DMS 273 (cell line): Measurements from ENCODE around the gene DUSP16.
"Not testable (repeated sequence)": the region's sequence is repeated elsewhere in the genome, so short reads cannot be mapped to it uniquely, and the experiment has no call there.

Source experiments
- DNase-seq: peaks from one replicate; lab custom pipeline; 2025; ENCODE audit not compliant: unreplicated experiment; lab: John Stamatoyannopoulos, UW

DUSP16 gene

DNA sequence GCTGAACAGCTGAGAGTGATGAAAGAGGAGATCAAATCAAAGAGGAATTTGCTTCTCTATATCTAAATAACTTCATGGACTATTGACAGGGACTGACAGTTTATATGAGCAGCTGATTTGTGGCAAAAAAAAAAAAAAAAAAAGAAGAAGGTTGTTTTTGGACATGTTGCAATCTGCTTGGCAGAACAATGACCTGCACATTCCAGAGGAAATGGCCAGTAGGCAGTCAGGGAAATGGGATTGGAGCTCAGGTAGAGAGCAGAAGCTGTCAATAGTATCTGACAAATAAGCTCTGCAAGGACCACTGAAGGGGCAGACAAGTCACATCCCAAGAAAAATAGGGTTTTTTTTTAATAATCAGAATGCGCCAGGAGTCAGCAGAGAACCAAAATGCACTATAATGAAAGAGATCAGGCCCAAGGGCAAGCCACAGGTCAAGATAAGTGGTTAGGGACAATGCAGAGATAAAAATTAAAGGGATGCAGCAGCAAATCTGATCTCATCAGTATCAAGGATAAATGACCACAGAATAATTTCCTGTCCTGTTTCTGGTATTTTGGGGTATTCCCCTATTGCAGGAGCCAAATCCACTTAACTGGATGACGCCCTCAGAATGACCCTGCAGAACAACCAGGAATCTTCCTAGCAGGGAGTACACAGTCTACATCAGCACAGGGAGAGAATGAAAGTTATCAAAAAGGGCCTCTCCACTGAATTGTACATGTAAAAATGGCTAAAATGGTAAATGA is 22.6 kb upstream of the DUSP16 start:
- no peak for DNase-seq

DNA sequence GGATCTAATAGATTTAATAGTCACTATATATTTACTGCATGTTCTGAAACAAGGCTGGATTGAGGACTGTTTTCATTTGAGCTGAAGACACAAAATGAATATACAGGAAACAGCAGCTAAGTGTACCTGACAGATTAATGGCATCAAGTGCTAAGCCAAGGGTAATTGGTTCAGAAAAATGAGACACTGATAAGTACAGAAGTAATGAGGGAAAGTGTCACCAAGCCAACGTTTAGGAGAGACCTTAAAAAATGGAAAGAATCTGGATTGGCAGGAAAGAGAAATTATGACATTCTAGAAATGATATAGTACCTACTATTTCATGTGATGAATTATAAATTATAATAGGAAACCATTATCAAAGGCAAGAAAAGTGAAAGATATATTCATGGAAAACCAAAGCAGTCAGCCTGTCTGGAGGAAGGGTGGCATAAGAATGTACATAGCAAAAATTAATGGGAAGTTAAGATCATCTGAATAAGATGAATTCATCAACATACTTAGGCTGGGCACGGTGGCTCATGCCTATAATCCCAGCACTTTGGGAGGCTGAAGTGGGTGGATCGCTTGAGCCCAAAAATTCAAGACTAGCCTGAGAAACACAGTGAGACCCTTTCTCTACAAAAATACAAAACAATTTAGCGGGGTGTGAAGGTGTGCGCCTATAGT is 21.0 kb upstream of the DUSP16 start:
- DNase-seq, result no peak

DNA sequence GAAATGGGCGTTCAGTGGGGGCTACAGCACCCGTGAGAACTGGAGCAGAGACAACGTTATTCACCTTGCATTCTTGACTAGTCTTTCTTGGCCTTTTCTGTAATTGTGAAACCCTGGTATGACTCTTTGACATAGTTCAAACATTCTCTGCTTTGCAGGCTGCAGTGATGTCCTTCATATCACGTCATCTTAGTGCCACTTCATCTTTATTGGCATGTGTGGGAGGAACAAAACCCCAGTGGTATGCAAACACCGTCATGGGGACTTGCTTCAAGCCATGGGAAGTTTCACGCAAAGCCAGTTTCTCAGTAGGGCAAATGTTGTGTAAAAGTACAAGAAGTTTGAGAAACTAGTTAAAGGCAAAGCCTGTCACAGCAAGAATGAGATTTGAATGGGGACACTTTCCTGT is 20.2 kb upstream of the DUSP16 start:
- no peak for DNase-seq

DNA sequence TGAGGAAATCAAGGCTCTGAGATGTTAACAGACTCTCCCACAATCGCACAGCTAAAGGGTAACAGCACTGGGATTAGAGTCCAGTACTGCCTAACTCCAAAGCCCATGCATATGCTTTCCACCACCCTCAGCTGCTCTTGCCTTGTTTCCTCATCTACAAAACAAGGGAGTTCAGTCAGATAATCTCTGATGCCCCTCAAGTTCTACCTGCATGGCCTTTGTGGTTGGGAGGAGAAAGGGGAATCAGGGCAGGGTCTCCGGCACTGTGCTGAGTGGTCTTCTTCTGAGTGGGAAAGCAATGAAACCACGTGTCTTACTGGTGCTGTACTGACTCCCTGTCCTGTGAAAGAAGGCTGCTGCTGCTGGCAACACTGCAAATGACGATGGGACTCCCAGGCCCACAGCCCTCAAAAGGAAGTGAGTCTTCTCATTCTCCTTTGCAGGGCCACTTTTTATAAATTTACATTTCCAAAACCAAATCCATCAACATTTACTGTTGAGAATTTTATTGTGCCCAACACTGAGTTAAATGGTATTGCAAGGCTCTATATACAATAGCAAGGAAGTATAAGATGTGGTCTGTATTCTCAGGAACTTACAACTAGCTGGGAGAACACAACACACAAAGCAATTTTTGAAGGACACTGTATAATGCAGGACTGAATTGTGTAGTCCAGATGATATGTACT is 19.7 kb upstream of the DUSP16 start:
- DNase-seq, result no peak

DNA sequence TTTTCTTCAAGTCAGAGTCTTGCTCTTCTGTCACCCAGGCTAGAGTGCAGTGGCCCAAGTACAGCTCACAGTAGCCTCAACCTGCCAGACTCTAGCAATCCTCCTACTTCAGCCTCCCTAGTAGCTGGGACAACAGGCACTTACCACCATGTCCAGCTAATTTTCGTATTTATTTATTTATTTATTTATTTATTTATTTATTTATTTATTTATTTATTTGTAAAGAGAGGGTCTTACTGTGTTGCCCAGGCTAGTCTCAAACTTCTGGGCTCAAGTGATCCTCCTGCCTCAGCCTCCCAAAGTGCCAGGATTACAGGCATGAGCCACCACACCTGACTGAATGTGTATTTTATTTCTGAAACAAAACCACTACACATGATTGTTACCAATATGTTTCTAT is 18.1 kb upstream of the DUSP16 start:
- not testable (repeated sequence) for DNase-seq

DNA sequence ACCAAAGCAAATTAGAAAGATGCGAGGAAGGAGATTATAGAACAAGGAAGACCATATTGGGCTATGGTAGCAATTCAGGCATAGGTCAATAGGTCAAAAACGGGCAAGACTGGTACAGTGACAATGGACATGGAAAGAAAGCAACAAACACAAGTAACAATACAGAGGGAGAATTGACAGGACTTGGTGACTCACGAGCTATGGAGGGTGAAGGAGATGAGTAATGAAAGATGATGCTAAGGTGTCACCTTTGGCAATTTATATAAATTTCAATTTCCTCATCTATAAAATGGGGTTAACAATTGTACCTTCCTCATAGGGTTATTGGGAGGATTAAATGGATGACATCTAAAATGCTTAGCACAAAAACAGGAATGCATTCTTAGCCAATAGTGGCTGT is 15.1 kb upstream of the DUSP16 start:
- DNase-seq, result no peak

DNA sequence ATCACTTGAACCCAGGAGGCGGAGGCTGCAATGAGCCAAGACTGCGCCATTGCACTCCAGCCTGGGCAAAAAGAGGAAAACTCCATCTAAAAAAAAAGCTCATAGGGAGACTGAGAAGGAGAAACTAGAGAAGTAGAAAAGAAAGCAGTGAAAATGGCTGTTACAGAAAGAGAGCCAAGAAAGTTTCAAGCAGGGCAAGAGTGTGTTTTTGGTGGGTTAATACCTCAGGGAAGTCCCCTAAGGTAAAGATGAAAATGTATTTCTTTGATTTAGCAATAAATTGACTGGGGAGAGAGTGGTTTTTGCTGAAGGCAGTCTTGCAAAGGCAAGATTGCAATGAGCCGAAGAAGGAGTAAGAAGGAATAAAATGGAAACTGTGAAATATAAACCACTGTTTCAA is 10.0 kb upstream of the DUSP16 start:
- DNase-seq, result no peak

DNA sequence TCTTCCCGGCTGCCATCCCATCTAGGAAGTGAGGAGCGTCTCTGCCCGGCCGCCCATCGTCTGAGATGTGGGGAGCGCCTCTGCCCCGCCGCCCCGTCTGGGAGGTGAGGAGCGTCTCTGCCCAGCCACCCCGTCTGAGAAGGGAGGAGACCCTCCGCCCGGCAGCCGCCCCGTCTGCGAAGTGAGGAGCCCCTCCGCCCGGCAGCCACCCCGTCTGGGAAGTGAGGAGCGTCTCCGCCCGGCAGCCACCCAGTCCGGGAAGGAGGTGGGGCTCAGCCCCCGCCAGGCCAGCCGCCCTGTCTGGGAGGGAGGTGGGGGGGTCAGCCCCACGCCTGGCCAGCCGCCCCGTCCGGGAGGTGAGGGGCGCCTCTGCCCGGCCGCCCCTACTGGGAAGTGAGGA is 3.3 kb upstream of the DUSP16 start:
- DNase-seq, result not testable (repeated sequence)

DNA sequence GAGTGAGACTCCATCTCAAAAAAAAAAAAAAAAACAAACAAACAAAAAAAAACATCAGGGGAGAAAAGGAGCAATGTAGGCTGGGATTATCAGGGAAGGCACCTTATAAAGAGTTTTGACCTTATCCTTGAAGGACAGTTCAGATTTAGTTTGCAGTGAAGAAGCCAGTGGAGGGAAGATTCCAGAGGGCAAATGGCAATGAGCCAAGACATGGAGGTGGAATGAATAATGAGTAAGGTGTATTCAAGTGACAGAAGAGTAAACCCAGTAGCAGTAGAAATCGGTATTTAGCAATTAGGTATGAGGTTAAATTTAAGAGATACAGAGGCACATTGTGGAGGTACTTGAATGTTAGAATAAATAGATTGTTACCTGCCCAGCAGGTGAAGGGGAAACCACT is 2.2 kb upstream of the DUSP16 start:
- DNase-seq, result no peak

DNA sequence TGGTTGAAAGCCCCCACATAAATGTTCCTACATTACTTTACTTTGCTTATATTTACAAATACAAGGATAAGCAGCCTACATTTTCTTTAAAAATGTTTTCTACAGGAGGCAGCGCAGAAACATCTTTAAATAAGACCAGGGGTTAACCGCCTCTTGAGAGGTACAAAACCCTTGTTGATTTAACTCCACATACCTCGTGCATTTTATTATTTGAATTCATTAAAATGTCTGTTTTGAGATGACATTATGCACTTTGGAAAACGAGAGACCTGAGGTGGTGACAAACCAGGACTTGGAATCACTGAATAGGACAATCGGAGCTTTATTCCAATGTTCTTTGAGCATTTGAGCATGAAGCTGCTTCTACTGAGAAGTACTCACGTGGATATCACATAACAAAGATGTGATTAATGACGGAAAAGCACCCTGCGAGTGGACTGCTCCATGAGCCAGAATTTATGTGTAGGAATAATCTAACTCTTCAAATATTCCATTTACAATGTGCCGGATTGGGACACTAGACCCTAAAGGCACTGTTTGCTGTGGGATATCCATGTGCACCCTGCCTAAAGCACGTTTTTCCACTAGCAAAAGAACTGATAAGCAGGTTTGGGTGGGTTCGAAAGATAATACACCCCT is 746 bp upstream of the DUSP16 start:
- DNase-seq, result peak; percentile 27

DNA sequence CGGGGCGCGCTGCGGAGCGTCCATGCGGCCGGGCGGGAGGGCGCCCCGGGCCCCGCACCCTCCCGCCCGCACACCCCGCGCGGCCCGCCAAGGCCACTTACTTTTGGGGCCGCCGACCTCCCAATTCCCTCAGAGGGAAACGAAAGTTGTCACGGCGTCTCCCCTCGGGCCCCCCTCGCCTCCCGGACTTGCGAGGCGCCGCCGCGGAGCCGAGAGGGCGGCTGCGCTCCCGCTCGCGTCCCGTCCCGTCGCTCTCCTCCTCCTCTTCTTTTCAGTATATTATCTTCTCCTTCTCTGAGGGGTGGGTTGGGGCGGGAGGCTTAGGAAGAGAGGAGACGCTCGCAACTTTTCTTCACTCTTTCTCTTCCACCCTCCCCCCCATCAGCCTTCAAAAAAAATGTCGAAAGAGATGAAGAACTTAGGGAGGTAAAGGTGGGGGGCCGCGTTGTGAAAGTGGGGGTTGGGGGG is 613 bp downstream of the DUSP16 start:
- DNase-seq, result peak; percentile 67

DNA sequence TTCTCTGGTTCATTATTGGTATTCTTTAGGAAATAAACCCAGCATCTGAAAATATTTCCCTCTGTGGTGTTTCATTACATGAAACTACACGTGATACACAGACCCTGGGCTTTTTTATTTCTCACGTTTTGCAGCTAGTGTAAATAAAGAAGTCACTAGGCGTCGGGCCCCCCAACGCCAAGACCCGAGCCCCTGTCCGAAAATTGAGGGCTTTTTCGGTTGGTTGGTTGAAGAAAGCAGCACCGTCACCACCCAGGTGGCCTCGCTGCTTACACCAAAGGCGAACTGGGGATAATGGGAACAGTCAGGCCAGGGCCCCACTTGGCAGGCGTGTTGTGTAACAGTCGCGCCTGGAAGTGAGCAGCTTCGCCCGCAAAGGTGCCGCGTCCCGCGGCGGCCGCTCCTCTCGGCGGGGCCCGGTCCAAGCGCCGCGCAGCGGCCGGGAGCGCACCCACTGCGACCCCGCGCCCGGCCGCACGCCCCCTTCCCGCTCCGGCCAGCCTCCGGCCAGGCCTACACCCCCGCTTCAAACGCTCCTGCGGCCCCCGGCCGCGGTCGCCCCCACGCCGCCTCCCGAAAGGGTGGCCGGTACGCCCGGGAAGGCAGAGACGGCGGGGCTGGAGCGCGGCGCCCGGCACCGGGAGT is 1.2 kb downstream of the DUSP16 start:
- DNase-seq, result peak; percentile 67

DNA sequence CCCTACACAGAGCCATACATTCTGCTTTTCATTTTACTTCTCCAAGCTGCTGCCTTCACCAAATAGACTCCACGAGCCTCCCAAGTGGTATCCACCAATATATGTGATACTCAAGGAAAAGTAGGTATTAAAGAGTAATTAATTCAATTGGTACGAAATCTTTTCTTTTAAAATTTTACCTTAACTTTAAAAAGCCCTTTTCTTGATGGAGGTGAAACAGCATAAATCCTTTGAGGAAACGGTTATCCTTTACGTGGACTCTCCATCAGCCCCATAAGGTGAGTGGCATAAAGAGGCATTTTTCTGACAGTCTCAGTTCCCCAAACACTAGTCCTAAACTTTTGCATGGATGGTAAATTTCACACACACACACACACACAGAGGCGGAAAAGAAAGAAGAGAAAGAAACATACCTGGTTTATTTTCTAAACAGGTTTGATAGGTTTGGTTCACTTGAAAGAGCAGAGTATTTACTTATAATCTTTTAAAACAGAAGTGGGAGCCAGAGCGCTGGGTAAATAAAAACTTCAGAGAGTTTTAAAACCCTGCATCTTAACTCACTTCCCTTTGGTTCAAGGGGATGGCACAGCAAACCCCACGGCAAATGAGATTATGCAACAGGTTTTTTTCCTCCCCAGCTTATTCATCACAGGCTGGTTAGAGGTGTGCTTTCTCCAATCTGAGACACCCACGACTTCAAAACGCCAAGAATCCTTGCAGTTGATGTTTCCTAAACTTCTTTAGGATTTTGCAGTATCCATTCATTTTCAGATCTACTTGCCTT is 1.9 kb downstream of the DUSP16 start:
- DNase-seq, result peak; percentile 73

DNA sequence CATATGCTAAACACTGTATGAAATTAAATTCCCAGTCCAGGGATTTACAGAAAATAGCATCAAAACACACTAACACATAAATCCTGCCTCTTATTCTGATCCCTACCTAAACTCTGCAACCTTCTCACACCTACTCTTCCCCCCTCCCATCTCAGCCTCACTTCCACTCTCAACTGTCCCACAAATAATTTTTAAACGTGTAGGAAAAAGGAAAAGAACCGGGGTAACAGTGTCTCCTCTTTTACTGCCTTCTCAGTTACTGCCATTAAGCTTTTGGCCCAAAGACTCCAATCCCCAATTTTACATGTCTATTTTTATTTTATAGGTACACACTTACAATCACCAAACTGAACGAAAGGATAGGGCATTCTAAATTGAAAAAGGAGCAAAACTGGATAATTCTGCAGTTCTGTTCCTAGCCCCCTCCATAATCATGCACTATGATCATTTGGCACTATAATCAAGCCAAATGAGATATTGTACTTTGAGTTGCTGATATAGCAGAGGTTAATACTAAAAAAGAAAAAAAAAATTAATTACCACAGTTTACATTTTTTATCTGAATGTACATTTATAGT is 2.9 kb downstream of the DUSP16 start:
- DNase-seq, result peak; percentile 10

DNA sequence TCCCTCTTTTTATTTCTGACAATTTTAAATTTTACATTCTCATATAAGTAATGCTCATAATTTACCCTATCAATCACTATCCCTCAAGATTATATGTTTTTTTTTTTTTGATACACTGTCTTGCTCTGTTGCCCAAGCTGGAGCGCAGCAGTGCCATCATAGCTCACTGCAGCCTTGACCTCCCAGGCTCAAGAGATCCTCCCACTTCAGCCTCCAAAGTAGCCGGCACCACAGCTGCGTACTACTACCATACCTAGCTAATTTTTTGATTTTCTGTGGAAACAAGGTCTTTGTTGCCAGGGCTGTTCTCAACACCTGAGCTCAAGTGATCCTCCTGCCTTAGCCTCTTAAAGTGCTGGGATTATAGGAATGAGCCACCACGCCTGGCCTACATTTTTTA is 4.4 kb downstream of the DUSP16 start:
- DNase-seq, result no peak

DNA sequence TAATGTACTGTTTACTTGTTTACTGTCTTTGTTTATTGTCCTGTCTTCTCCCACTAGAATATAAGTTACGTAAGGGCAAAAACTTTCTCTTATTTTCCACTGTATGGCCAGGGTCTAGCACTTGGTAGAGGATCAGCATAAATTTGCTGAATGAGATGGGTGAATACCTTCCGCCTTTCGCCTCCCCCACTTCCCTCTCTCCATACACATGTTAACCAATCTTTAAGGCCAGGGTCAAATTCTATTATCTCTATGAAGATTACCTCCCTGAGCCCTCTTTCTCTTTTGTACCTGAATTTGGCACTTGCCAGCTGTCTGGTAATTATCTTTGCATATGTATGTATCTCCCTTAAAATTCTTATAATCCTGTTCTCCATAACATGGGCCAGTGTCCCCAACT is 4.9 kb downstream of the DUSP16 start:
- no peak for DNase-seq

DNA sequence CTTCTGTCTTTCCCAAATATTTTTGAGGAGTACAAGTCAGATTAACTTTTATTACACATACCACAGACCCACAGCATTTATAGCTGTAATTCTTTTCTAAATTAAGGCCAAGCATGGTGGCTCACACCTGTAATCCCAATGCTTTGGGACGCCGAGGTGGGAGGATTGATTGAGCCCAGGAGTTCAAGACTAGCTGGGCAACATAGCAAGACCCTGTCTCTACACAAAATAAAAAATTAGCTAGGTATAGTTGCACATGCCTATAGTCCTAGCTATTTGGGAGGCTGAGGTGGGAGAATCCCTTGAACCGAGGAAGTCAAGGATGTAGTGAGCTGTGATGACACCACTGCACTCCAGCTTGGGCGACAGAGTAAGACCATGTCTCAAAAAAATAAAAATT is 7.0 kb downstream of the DUSP16 start:
- DNase-seq, result no peak

DNA sequence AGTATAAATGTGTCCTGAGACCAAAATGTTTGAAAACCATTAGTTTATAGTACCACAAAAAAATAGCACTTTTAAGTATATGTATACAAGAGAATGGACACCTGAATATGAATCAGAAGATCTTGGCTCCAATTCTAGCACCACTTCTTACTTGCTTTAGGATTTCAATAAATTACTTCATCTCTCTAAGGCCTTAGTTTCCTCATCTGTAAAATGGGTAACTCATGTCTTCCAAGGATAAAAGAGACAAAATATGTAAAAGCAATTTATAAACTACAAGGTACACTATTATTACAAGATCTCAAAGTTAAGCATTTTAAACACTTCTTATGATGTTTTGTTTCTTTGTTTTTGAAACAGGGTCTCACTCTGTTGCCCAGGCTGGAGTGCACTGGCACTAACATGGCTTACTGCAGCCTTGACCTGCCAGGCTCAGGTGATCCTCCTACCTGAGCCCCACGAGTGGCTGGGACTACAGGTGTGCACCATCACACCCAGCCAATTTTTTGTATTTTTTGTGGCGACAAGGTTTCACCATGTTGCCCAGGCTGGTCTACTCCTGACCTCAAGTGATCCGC is 9.4 kb downstream of the DUSP16 start:
- DNase-seq, result no peak

DNA sequence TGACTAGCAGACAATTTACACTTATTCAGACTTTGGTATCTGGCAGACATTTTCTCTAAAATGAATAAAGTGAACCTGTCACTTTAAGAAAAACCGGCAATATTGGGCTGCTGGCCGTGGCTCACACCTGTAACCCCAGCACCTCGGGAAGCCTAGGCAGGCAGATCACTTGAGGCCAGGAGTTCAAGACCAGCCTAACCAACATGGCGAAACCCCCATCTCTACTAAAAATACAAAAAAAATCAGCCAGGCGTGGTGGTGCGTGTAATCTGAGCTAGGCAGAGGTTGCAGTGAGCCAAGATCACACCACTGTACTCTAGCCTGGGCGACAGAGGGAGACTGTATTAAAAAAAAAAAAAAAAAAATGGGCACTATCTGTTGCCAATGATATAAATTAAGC is 11.5 kb downstream of the DUSP16 start:
- no peak for DNase-seq

DNA sequence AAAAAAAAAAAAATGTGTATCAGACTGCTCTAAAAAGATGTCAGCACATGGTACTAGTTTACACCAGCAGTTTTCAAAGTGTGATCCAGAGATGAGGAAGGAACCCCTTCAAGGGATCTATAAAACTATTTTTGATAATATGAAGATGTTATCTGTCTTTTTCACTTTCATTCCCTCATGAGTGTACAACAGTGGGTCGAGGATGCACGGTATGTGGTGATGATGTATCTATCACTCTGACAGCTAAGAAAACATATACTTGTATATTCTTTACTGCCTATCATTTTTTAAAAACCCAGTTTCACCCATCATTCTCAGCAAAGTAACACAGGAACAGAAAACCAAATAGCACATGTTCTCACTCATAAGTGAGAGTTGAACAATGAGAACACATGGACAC is 12.4 kb downstream of the DUSP16 start:
- DNase-seq, result no peak
